Smooth muscle cell (in vitro differentiated cells): ENCODE measurements around the gene ZSCAN20. TPM values are rescaled to one million over a fixed set of nuclear protein-coding genes. Genes with fewer than 3 reads are reported as not detected.

ENCODE experiments used
- DNase-seq: peaks from one replicate; lab custom pipeline; 2025; ENCODE audit not compliant: unreplicated experiment; lab: John Stamatoyannopoulos, UW
- H2AFZ ChIP-seq: fragments of 200-600 bp; sonication (generic); 2 replicates; pipeline ENCODE4 v1.6.0; 2016; ENCODE audit warnings: antibody characterized with exemption, low read depth, mild to moderate bottlenecking
- H3F3A ChIP-seq: fragments of 200-600 bp; sonication (generic); 2 replicates; pipeline ENCODE4 v1.6.0; 2017; ENCODE audit warnings: antibody characterized with exemption, low read depth
- H3K27ac ChIP-seq: fragments of 200-600 bp; sonication (generic); 2 replicates; pipeline ENCODE4 v1.5.1; 2016; ENCODE audit warnings: low read depth, mild to moderate bottlenecking
- H3K27me3 ChIP-seq: fragments of 200-600 bp; sonication (generic); 2 replicates; pipeline ENCODE4 v1.6.1; 2016; ENCODE audit warnings: low read depth, mild to moderate bottlenecking
- H3K36me3 ChIP-seq: fragments of 200-600 bp; sonication (generic); 2 replicates; pipeline ENCODE4 v1.5.1; 2016; ENCODE audit warnings: low read depth
- H3K4me1 ChIP-seq: fragments of 200-600 bp; sonication (generic); 2 replicates; pipeline ENCODE4 v1.5.1; 2016; ENCODE audit warnings: low read depth
- H3K4me2 ChIP-seq: fragments of 200-600 bp; sonication (generic); 2 replicates; pipeline ENCODE4 v1.6.0; 2016; ENCODE audit warnings: mild to moderate bottlenecking
- H3K4me3 ChIP-seq: fragments of 200-600 bp; sonication (generic); 2 replicates; pipeline ENCODE4 v1.5.1; 2016; ENCODE audit warnings: mild to moderate bottlenecking
- H3K79me2 ChIP-seq: fragments of 200-600 bp; sonication (generic); 2 replicates; pipeline ENCODE4 v1.6.0; 2016; ENCODE audit warnings: low read depth, mild to moderate bottlenecking
- H3K9ac ChIP-seq: fragments of 200-600 bp; sonication (generic); 2 replicates; pipeline ENCODE4 v1.6.0; 2016; ENCODE audit warnings: low read depth
- H3K9me3 ChIP-seq: fragments of 200-600 bp; sonication (generic); replicated peaks from 2 replicates; pipeline ENCODE4 v1.5.1; 2016; ENCODE audit warnings: low read depth
- H4K20me1 ChIP-seq: fragments of 200-600 bp; sonication (generic); 2 replicates; pipeline ENCODE4 v1.6.0; 2016; ENCODE audit warnings: low read depth
- WGBS: methylation state at CpG from one replicate; pipeline ENCODE4 v1.1.7; 2016; ENCODE audit warnings: low lambda C conversion rate; 5-methylcytosine and 5-hydroxymethylcytosine counted together
- polyA plus RNA-seq: library from polyadenylated mRNA; unstranded; fragments of >200 nt; fragmentation: Nextera tagmentation; extraction: Ambion mirVana; gene quantifications from 2 replicates; pipeline ENCODE4 v1.2.1, GENCODE V29; 2016
- total RNA-seq: library from RNA; depleted of rRNA; stranded (reverse); fragments of >200 nt; gene quantifications from 2 replicates; pipeline ENCODE4 v1.2.3, GENCODE V29; 2014
- TF ChIP-seq, protein P1 (sequence below): fragments of 200-600 bp; sonication (generic); IDR thresholded peaks from 2 replicates; pipeline ENCODE4 v1.5.1; 2017; ENCODE audit warnings: borderline replicate concordance, mild to moderate bottlenecking, antibody characterized with exemption; ENCODE audit not compliant: insufficient read depth, poor library complexity, severe bottlenecking

Gene ZSCAN20
- total and polyA plus RNA-seq, 2 experiments from 2014 or later = 2.3 to 3.8 TPM

DNA sequence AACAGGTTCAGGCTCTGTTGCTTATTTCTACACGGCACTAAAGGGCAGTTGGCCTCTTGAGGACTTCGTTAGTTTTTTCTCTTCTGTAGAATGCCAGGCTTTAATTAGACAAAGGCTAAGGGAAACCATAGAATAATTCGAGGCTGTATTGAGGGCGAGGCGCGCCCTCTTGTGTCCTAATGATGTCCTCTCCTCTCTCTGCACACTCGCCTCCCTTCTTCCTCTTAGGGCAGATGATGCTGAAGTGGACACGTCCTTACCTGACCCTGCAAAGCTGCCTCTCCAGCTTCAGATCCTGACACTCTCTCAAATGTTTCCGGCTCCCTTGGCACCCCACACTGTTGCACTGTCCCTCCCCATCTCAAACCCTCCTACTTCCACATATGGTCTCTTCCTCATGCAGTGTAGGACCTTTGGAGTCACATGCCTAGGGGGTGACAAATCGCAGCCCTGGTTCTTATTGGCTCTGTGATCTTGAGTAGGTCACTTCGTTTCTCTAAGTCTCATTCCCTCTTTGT, 1.9 kb upstream of the ZSCAN20 start:
- Histone ChIP-seq H3K9me3 (no peaks in the 10 kb centered on the region), H3K36me3 (no peaks in the 10 kb centered on the region), H3K27me3 (no peaks in the 10 kb centered on the region), H3K9ac (no peak overlapping the region), H3K4me3 (no peak overlapping the region), H3K4me2 (peak overlapping the region; percentile 30), H2AFZ (peak overlapping the region; percentile 22), H3F3A (no peaks in the 10 kb centered on the region), H3K27ac (no peak overlapping the region), H3K79me2 (peaks cover 13% of the 10 kb centered on the region), H4K20me1 (no peaks in the 10 kb centered on the region), H3K4me1 (peaks cover 6% of the 10 kb centered on the region)
- TF ChIP-seq, protein P1, sequence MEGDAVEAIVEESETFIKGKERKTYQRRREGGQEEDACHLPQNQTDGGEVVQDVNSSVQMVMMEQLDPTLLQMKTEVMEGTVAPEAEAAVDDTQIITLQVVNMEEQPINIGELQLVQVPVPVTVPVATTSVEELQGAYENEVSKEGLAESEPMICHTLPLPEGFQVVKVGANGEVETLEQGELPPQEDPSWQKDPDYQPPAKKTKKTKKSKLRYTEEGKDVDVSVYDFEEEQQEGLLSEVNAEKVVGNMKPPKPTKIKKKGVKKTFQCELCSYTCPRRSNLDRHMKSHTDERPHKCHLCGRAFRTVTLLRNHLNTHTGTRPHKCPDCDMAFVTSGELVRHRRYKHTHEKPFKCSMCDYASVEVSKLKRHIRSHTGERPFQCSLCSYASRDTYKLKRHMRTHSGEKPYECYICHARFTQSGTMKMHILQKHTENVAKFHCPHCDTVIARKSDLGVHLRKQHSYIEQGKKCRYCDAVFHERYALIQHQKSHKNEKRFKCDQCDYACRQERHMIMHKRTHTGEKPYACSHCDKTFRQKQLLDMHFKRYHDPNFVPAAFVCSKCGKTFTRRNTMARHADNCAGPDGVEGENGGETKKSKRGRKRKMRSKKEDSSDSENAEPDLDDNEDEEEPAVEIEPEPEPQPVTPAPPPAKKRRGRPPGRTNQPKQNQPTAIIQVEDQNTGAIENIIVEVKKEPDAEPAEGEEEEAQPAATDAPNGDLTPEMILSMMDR = peak; percentile 81
- 9% methylated on average over 11 of the region's 11 CpGs for WGBS
- peak; percentile 14 for DNase-seq

DNA sequence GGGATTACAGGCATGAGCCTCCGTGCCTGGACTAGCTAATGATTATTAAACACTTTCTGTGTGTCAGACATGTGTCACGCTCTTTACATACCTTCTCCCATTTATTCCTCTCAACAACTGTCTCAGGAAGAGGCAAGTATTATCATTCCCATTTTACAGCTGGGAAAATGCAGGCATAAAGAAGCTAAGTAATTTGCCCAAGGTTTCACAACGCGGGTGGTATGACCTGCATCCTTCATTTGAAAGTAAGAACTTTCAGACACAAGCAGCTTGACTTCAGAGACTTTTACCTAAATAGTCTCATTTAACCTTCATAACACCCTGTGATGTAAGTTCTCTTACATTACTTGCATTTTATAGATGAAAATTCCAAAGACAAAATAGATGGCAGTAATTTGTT, 1.0 kb upstream of the ZSCAN20 start:
- Histone ChIP-seq H3K4me1 (peaks cover 6% of the 10 kb centered on the region), H3K36me3 (no peaks in the 10 kb centered on the region), H3K4me3 (no peak overlapping the region), H3K27me3 (no peaks in the 10 kb centered on the region), H3K27ac (no peak overlapping the region), H3K79me2 (peaks cover 13% of the 10 kb centered on the region), H3K9ac (no peak overlapping the region), H2AFZ (peak overlapping the region; percentile 82), H3K4me2 (no peak overlapping the region), H3F3A (no peaks in the 10 kb centered on the region), H4K20me1 (no peaks in the 10 kb centered on the region), H3K9me3 (no peaks in the 10 kb centered on the region)
- TF ChIP-seq, protein P1 = no peak
- WGBS = 96% methylated on average over 4 of the region's 4 CpGs
- no peak for DNase-seq

DNA sequence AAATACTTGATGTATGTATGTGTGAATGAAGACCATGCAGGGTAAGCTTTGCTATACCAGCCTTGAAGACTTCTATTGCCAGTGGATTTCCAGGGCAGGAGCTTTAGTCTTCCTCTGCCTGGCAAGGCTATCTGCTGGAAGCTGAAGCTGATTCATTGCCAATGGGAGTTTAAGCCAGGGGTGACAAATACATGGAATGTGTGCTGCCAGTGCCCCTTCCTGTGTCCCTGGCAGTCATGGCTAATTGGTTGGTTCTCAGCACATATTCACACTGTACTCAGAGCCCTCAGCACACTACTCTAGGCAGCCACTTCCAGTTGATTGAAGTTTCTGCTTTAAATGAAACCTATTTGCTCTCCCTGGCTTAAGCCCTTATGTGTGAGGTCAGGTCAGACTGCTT, 1.5 kb downstream of the ZSCAN20 start:
- Histone ChIP-seq H4K20me1 (no peaks in the 10 kb centered on the region), H3K4me2 (peak overlapping the region; percentile 89), H3K4me3 (no peak overlapping the region), H3K27ac (no peak overlapping the region), H3K4me1 (peaks cover 6% of the 10 kb centered on the region), H3K9ac (no peak overlapping the region), H3K36me3 (no peaks in the 10 kb centered on the region), H3F3A (no peaks in the 10 kb centered on the region), H3K9me3 (no peaks in the 10 kb centered on the region), H3K79me2 (peaks cover 13% of the 10 kb centered on the region), H2AFZ (no peak overlapping the region), H3K27me3 (no peaks in the 10 kb centered on the region)
- TF ChIP-seq, protein P1 = no peak
- DNase-seq = no peak

DNA sequence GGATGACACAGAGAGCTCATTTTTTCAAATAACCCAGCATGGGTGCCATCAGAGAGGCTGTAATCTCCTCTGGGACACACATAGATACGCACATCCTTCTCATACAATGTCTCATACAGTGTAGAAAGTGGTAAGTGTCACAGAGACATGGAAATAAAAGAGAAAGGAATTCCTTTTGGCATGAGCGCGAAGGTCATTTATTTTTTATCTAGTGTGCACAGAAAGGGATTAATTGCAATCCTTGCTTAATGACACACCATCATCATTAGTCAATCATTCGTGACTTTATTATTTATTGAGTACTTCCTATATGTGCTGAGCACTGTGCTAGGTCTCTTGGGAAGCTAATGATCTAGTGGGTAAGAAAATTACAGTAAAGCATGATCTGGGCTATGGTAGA, 5.0 kb downstream of the ZSCAN20 start:
- TF ChIP-seq, protein P1 = no peak
- H3K9me3 ChIP-seq = no peaks in the 10 kb centered on the region
- H4K20me1 ChIP-seq = no peaks in the 10 kb centered on the region
- no peak overlapping the region for H3K27ac ChIP-seq
- H3K27me3 ChIP-seq = no peaks in the 10 kb centered on the region
- no peak for DNase-seq
- H3K36me3 ChIP-seq = peaks cover 15% of the 10 kb centered on the region
- no peak overlapping the region for H3K4me3 ChIP-seq
- no peak overlapping the region for H2AFZ ChIP-seq
- WGBS = 74% methylated on average over 4 of the region's 4 CpGs
- peaks cover 6% of the 10 kb centered on the region for H3K4me1 ChIP-seq
- no peak overlapping the region for H3K4me2 ChIP-seq
- H3K9ac ChIP-seq = no peak overlapping the region
- H3K79me2 ChIP-seq = peaks cover 13% of the 10 kb centered on the region
- no peaks in the 10 kb centered on the region for H3F3A ChIP-seq
